AG04450 (cell line): Measurements from ENCODE around the gene CHST11. TPM values are rescaled to one million over a fixed set of nuclear protein-coding genes. Genes with fewer than 3 reads are reported as not detected.
"Not testable (repeated sequence)": the region's sequence is repeated elsewhere in the genome, so short reads cannot be mapped to it uniquely, and the experiment has no call there.

Experiments
- CTCF ChIA-PET: fragments of 300-600, 350-600 bp; formaldehyde crosslinking; extraction: SDS; loops from one replicate; lab custom pipeline; 2022; ENCODE audit warnings: antibody characterized with exemption, inconsistent platforms; lab: Charles Lee
- POLR2A ChIA-PET: fragments of 350-600 bp; formaldehyde crosslinking; extraction: SDS; loops from one replicate; lab custom pipeline; 2021; ENCODE audit warnings: antibody characterized with exemption, inconsistent platforms; lab: Yijun Ruan, JAX
- DNase-seq: peaks from one replicate; pipeline ENCODE4 v3.0.0-alpha.2; 2011; ENCODE audit warnings: low read depth, low spot score
- H3K27ac ChIP-seq: one replicate; pipeline ENCODE4 v1.5.1; 2012; ENCODE audit warnings: low read depth, low read length, control low read depth
- H3K27me3 ChIP-seq: one replicate; pipeline ENCODE4 v1.6.0; 2012; ENCODE audit warnings: low read length; ENCODE audit not compliant: control insufficient read depth, insufficient read depth
- H3K4me3 ChIP-seq: 2 replicates; pipeline ENCODE4 v1.5.1; 2011; ENCODE audit warnings: mild to moderate bottlenecking, low read depth, low read length, control low read depth
- H3K9me3 ChIP-seq: 2 replicates; pipeline ENCODE4 v1.5.1; 2012; ENCODE audit warnings: low read length; ENCODE audit not compliant: control insufficient read depth, insufficient read depth
- polyA plus RNA-seq: library from polyadenylated mRNA; depleted of rRNA; stranded (reverse); fragments of >200 nt; gene quantifications from 2 replicates; pipeline ENCODE4 v1.2.3, GENCODE V29; 2011
- TF ChIP-seq, protein P1 (sequence below): IDR thresholded peaks from 2 replicates; pipeline ENCODE4 v1.5.1; 2011; ENCODE audit warnings: low read depth, low read length, control low read depth, inconsistent platforms

The CHST11 gene
- polyA plus RNA-seq, 1 experiment, result 2.7 TPM

DNA sequence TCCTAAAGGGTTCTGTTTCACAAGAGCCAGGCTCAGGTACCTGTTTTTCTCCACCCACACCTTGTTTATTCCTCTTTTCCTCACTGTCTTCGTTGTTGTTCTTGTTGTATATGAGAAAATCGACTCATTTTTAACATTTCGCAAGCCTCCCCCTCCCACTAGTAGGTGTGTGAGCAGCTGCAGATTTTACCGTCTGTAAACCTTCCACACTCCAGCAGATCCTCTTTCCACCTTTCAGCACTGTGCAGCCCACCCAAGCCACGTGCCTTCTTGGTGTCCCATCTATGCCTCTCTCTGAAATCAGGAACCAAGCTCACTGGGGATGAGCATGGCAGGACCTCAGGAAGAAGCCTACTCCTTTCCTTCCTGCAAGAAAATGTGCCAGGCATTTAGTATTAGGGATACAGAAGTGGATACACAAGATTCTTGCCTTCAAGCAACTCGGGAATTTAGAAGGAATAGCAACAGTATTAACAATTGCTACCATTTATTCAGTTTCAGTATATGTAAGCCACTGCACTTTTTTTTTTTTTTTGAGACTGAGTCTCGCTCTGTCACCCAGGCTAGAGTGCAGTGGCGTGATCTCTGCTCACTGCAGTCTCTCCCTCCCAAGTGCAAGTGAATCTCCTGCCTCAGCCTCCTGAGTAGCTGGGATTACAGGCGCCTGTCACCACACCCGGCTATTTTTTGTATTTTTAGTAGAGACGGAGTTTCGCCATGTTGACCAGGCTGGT, 113.6 kb downstream of the CHST11 start:
- H3K9me3 ChIP-seq, result no peaks in the 10 kb centered on the region
- no peak overlapping the region for H3K4me3 ChIP-seq
- no peak for DNase-seq
- TF ChIP-seq, protein P1, sequence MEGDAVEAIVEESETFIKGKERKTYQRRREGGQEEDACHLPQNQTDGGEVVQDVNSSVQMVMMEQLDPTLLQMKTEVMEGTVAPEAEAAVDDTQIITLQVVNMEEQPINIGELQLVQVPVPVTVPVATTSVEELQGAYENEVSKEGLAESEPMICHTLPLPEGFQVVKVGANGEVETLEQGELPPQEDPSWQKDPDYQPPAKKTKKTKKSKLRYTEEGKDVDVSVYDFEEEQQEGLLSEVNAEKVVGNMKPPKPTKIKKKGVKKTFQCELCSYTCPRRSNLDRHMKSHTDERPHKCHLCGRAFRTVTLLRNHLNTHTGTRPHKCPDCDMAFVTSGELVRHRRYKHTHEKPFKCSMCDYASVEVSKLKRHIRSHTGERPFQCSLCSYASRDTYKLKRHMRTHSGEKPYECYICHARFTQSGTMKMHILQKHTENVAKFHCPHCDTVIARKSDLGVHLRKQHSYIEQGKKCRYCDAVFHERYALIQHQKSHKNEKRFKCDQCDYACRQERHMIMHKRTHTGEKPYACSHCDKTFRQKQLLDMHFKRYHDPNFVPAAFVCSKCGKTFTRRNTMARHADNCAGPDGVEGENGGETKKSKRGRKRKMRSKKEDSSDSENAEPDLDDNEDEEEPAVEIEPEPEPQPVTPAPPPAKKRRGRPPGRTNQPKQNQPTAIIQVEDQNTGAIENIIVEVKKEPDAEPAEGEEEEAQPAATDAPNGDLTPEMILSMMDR, result no peak
- H3K27ac ChIP-seq, result no peak overlapping the region
- ChIA-PET POLR2A (no interaction called here), CTCF (no interaction called here)
- peaks cover 5% of the 10 kb centered on the region for H3K27me3 ChIP-seq

DNA sequence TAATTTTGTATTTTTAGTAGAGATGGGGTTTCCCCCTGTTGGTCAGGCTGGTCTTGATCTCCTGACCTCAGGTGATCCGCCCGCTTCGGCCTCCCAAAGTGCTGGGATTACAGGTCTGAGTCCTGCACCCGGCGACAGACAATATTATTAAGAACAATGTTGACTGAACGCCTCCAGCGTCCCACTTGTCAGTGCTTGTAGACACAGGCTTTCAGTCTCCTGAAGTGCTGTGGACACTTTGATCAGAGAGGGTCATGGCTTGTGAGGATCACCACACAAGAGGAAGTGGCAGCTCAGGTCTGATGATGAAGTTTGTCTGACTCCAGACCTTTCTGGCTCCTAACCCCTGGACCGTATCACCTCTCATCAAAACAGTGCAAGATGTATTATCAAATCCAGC, 114.6 kb downstream of the CHST11 start:
- TF ChIP-seq, protein P1, result no peak
- Histone ChIP-seq H3K4me3 (no peak overlapping the region), H3K27me3 (peaks cover 5% of the 10 kb centered on the region), H3K27ac (no peak overlapping the region), H3K9me3 (no peaks in the 10 kb centered on the region)
- DNase-seq, result no peak
- POLR2A ChIA-PET, result no interaction called here
- CTCF ChIA-PET, result no interaction called here

DNA sequence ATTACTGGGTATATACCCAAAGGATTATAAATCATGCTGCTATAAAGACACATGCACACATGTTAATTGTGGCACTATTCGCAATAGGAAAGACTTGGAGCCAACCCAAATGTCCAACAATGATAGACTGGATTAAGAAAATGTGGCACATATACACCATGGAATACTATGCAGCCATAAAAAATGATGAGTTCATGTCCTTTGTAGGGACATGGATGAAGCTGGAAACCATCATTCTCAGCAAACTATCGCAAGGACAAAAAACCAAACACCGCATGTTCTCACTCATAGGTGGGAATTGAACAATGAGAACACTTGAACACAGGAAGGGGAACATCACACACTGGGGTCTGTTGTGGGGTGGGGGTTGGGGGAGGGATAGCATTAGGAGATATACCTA, 117.6 kb downstream of the CHST11 start:
- H3K27ac ChIP-seq, DNase-seq, H3K9me3 ChIP-seq, POLR2A ChIA-PET, H3K27me3 ChIP-seq, CTCF ChIA-PET, H3K4me3 ChIP-seq: not testable (repeated sequence)

DNA sequence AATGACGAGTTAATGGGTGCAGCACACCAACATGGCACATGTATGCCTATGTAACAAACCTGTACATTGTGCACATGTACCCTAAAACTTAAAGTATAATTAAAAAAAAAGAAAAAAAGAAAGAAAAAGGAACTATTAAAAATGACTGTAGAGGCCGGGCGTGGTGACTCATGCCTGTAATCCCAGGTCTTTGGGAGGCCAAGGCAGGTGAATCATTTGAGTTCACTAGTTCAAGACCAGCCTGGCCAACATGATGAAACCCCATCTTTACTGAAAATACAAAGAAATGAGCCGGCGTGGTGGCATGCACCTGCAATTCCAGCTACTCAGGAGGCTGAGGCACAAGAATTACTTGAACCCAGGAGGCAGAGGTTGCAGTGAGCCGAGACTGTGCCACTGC, 118.0 kb downstream of the CHST11 start:
- H3K27me3 ChIP-seq, H3K9me3 ChIP-seq, H3K4me3 ChIP-seq, DNase-seq, CTCF ChIA-PET, H3K27ac ChIP-seq, POLR2A ChIA-PET: not testable (repeated sequence)

DNA sequence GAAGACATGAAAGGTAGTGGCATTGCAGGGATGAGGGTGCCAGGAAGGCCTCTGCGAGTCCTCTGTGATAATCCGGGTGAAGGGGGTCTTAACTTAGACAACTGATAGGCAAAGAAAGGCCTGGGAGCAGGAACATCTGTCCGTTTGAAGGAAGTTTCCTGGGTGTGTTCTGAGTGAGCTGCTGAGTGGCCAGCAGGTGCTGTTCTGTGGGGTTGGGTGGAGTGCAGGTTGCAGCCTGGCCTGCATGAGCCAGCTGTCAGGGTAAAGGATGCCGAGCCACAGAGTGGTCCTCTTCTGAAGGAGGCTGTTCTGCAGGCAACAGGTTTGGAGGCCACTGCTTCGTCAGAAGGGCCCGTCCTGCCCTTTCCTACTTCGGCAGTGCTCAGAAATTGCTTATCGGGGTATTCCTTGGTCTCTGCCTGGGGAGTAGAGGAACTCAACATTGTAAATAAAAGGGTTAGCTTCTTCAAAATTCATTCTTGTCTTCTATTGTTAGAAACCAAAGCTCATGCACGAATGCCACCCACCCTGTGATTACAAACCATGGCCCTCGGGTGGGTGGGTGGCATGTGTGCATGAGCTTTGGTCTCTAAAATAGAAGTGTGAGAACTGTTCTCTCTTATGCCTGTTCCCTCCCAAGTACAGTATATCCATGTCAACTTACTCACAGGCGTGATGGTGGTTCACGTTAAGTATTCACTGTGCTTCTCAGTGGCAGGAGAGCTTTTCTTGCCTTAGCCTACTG, 118.9 kb downstream of the CHST11 start:
- DNase-seq, result no peak
- Histone ChIP-seq H3K4me3 (no peak overlapping the region), H3K9me3 (no peaks in the 10 kb centered on the region), H3K27me3 (no peaks in the 10 kb centered on the region), H3K27ac (no peak overlapping the region)
- POLR2A ChIA-PET, result no interaction called here
- TF ChIP-seq, protein P1, result no peak
- CTCF ChIA-PET, result no interaction called here

DNA sequence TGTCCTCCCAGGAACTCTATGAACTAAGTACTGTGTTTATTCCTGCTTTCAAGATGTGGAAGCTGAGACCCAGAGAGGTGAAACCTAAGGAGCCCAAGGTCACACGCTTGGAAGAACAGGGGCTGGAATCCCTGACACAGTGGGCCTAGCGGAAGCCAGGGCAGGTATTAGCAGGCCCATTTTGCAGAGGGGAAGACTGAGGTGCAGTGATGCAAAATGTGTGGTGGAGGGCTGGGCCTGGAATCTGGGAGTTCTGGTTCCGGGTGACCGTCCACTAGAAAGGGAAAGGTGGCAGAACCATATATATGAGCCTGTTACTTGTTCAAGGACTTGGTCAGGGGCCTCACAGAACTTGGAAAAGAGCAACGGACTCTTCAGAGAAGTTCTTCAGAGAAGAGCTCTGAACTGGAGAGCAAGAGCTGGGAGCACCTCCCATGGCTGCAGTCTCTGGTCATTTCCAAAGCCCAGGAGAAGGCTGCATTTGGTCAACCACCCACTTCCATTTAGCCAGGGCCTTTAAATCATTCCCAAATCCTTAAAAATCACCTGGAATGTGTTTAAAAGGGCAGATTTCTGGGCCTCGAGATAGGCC, 119.5 kb downstream of the CHST11 start:
- TF ChIP-seq, protein P1, result no peak
- Histone ChIP-seq H3K9me3 (no peaks in the 10 kb centered on the region), H3K27me3 (no peaks in the 10 kb centered on the region), H3K4me3 (no peak overlapping the region), H3K27ac (no peak overlapping the region)
- ChIA-PET CTCF (no interaction called here), POLR2A (no interaction called here)
- DNase-seq, result no peak
